Muscle of leg (tissue), 11 donors: ENCODE measurements around the gene FUT7. TPM values are rescaled to one million over a fixed set of nuclear protein-coding genes. Genes with fewer than 3 reads are reported as not detected.

ENCODE experiments used
- DNase-seq: peaks from one replicate; pipeline ENCODE4 v3.0.0; 2013
- H3K27ac ChIP-seq: one replicate; pipeline ENCODE4 v1.5.1; 2013; ENCODE audit warnings: mild to moderate bottlenecking, low read length, control low read depth
- H3K27me3 ChIP-seq: one replicate; pipeline ENCODE4 v1.6.1; 2013; ENCODE audit warnings: low read length; ENCODE audit not compliant: control insufficient read depth, insufficient read depth
- H3K36me3 ChIP-seq: one replicate; pipeline ENCODE4 v1.6.1; 2013; ENCODE audit warnings: low read length; ENCODE audit not compliant: control insufficient read depth, insufficient read depth
- H3K4me1 ChIP-seq: one replicate; pipeline ENCODE4 v1.6.1; 2013; ENCODE audit warnings: low read length; ENCODE audit not compliant: control insufficient read depth, insufficient read depth
- H3K4me3 ChIP-seq: one replicate; pipeline ENCODE4 v1.5.1; 2013; ENCODE audit warnings: low read length, control low read depth
- H3K9me3 ChIP-seq: replicated peaks from 2 replicates; pipeline ENCODE4 v1.6.1; 2013; ENCODE audit warnings: low read depth, low read length; ENCODE audit not compliant: control insufficient read depth
- WGBS: methylation state at CpG from one replicate; pipeline ENCODE4 v1.1.5; 2013; ENCODE audit warnings: missing lambda C conversion rate; ENCODE audit not compliant: insufficient coverage; 5-methylcytosine and 5-hydroxymethylcytosine counted together
- polyA plus RNA-seq, 8 donors: library from polyadenylated mRNA; unstranded; fragments of 120-200 nt; gene quantifications; one replicate each; pipeline versions ENCODE4 v1.2.1 to v1.2.3, GENCODE V29; 2013; ENCODE audit warnings: inconsistent platforms in 1 of 8, low replicate concordance in 1 of 8; ENCODE audit not compliant: insufficient read length in 8 of 8, insufficient read depth in 1 of 8
- total RNA-seq: library from RNA; stranded (reverse); fragments of 120-200 nt; gene quantifications from one replicate; pipeline ENCODE4 v1.2.4, GENCODE V29; 2013

The FUT7 gene
- total and polyA plus RNA-seq, 9 donors: 0.05 to 0.16 (median 0.10) TPM; not detected in 5

GRCh38 chr9:137048655-137049543 is 17.0 kb upstream of the FUT7 start:
- Histone ChIP-seq H3K27ac (no peak overlapping the region), H3K9me3 (no peaks in the 10 kb centered on the region), H3K4me3 (no peak overlapping the region), H3K4me1 (peaks cover 47% of the 10 kb centered on the region), H3K27me3 (peaks cover 91% of the 10 kb centered on the region), H3K36me3 (no peaks in the 10 kb centered on the region)
- WGBS: 33% methylated on average over 61 of the region's 72 CpGs
- DNase-seq: no peak

- peak within 1 kb of the TSS; percentile 67 for H3K27ac ChIP-seq
- under 1% methylated on average over 56 of the region's 57 CpGs for WGBS
- peak within 1 kb of the TSS; percentile 50 for H3K4me3 ChIP-seq
- peaks cover 35% of the 10 kb centered on the region for H3K4me1 ChIP-seq
- no peaks in the 10 kb centered on the region for H3K36me3 ChIP-seq
- peaks cover 74% of the 10 kb centered on the region for H3K27me3 ChIP-seq
- peak; percentile 89 for DNase-seq
- no peaks in the 10 kb centered on the region for H3K9me3 ChIP-seq
Measured at GRCh38 chr9:137046088-137046787, 14.3 kb upstream of the FUT7 start, which contains the start of gene NPDC1. TSS of gene NPDC1 (minus strand) at chr9:137046177. CDS start at chr9:137045989, 188 bp downstream.

GRCh38 chr9:137045294-137046087 is 13.6 kb upstream of the FUT7 start:
- Histone ChIP-seq H3K27ac (peak overlapping the region; percentile 35), H3K36me3 (peaks cover 4% of the 10 kb centered on the region), H3K27me3 (peaks cover 68% of the 10 kb centered on the region), H3K4me1 (peaks cover 35% of the 10 kb centered on the region), H3K4me3 (peak overlapping the region; percentile 50), H3K9me3 (no peaks in the 10 kb centered on the region)
- WGBS: 2% methylated on average over 96 of the region's 96 CpGs
- DNase-seq: peak; percentile 58

GRCh38 chr9:137044502-137045177 is 12.8 kb upstream of the FUT7 start:
- H3K27ac ChIP-seq: peak overlapping the region; percentile 55
- peaks cover 7% of the 10 kb centered on the region for H3K36me3 ChIP-seq
- peaks cover 59% of the 10 kb centered on the region for H3K27me3 ChIP-seq
- no peak for DNase-seq
- H3K4me3 ChIP-seq: peak overlapping the region; percentile 45
- H3K9me3 ChIP-seq: no peaks in the 10 kb centered on the region
- H3K4me1 ChIP-seq: peaks cover 34% of the 10 kb centered on the region
- WGBS: 33% methylated on average over 14 of the region's 18 CpGs

- H3K4me3 ChIP-seq: no peak overlapping the region
- peaks cover 53% of the 10 kb centered on the region for H3K27me3 ChIP-seq
- WGBS: 63% methylated on average over 12 of the region's 12 CpGs
- H3K27ac ChIP-seq: peak overlapping the region; percentile 55
- peaks cover 10% of the 10 kb centered on the region for H3K36me3 ChIP-seq
- DNase-seq: no peak
- peaks cover 31% of the 10 kb centered on the region for H3K4me1 ChIP-seq
- no peaks in the 10 kb centered on the region for H3K9me3 ChIP-seq
Measured at GRCh38 chr9:137044037-137044436, 12.1 kb upstream of the FUT7 start.

DNA sequence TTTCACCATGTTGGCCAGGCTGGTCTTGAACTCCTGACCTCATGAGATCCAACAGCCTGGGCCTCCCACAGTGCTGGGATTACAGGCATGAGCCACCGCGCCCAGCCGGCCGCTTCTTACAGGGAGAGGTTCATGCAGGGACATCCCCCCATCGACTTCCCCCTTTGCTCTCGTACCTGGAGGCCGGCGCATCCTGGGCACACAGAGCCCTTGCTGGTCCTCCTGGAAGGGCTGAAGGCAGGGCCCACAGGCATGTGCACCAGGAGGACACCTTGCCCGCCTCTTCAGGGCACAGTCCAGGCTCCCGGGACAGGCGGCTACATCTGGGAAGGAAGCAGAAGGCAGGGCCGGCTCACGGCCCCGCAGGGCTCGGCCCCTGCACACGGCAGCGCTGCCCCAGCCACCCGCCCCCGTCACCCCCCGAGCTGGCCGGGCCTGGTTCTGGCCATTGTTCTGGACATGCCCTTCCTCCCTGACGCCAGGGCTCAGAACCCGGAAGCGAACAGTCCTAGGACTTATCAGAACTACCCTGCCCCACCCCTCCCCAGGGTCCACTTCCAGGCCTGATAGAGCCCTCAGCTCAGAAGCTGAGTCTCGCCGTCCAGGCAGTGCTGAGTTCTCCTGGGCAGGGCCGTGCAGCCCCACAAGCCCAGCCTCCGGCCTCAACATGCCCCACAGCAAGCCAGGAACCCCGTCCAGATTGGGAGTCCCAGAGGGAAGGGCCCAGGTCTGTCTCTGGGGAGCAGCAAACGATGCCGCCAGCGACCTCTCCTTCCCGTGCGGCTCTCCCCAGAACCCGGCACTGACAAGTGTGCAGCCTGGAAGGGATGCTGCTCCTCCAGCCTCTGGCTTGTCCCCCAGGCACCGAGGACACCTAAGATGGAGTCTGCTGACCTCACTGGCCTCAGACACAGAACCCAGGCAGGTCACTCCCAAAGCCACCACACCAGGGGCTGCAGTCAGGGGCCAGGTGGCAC is 11.2 kb upstream of the FUT7 start:
- WGBS: 67% methylated on average over 32 of the region's 36 CpGs
- Histone ChIP-seq H3K9me3 (no peaks in the 10 kb centered on the region), H3K27ac (peak overlapping the region; percentile 20), H3K36me3 (peaks cover 15% of the 10 kb centered on the region), H3K4me1 (peaks cover 29% of the 10 kb centered on the region), H3K27me3 (peaks cover 44% of the 10 kb centered on the region), H3K4me3 (no peak overlapping the region)
- DNase-seq: no peak

GRCh38 chr9:137041124-137041523 is 9.2 kb upstream of the FUT7 start:
- DNase-seq: no peak
- WGBS: 37% methylated on average over 9 of the region's 16 CpGs
- Histone ChIP-seq H3K27ac (no peak overlapping the region), H3K4me3 (no peak overlapping the region), H3K36me3 (peaks cover 15% of the 10 kb centered on the region), H3K9me3 (no peaks in the 10 kb centered on the region), H3K27me3 (peaks cover 25% of the 10 kb centered on the region), H3K4me1 (peaks cover 23% of the 10 kb centered on the region)

DNA sequence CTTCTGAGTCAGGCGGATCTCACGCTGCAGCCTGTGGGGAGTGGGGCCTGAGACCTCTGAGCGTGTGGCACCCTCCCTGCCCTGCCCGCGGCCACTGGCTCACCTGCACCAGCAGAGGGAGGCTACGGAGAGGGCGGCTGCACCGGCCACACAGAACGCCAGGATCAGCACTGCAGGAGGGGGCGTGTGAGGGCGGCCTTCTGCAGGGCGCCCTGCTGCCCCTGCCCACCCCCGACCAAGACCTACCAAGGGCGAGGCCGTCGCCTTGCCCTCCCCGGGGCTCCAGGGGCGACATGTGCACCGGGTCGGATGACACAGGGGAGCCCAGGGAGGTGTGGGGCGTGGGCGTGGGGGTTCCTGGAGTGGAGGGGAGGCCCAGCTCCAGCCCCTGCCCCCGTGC is 8.7 kb upstream of the FUT7 start:
- WGBS: 70% methylated on average over 19 of the region's 23 CpGs
- peaks cover 23% of the 10 kb centered on the region for H3K4me1 ChIP-seq
- H3K36me3 ChIP-seq: peaks cover 15% of the 10 kb centered on the region
- no peak overlapping the region for H3K4me3 ChIP-seq
- H3K27me3 ChIP-seq: peaks cover 23% of the 10 kb centered on the region
- H3K9me3 ChIP-seq: no peaks in the 10 kb centered on the region
- no peak for DNase-seq
- H3K27ac ChIP-seq: no peak overlapping the region
